Erythroblast (primary cell): ENCODE measurements around the gene ITGB1.

Experiments
- GATA1 ChIP-seq: IDR thresholded peaks from 2 replicates; pipeline ENCODE4 v1.6.1; 2011; ENCODE audit warnings: low read depth, mild to moderate bottlenecking, control low read depth, low read length, moderate library complexity
- POLR2A ChIP-seq: IDR thresholded peaks from 2 replicates; pipeline ENCODE4 v1.6.1; 2011; ENCODE audit warnings: mild to moderate bottlenecking, low read length

DNA sequence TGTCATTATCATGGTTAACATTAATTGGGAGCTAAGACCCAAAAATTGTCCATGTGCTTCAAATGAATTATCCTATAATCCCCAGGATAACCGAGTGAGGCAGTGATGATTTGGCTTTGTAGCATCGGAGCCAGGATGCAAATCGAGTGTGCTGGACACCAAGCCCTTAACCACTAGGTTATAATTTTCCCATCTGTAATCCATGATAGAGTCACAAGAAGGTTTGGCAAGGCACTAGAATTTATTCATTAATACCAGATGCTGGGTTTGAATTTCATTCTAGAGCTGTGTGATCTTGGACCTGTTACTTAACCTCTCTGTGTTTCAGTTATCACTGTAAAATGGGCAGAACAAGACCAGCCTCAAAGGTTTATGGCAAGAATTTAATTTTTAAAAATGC, 21.0 kb upstream of the ITGB1 start:
- TF ChIP-seq POLR2A: no peak
- no peak for TF ChIP-seq GATA1
